GM21576 (cell line): ENCODE results near the gene OR1L8.

Source experiments
- ATAC-seq: cut with Tn5 transposase; IDR thresholded peaks from one replicate; pipeline ENCODE4 v1.9.1; 2021; ENCODE audit warnings: mild to moderate bottlenecking, moderate library complexity; ENCODE audit not compliant: unreplicated experiment

The OR1L8 gene

GRCh38 chr9:122518841-122519240 lies 64.3 kb downstream of the OR1L8 start, which contains the start of gene OR1J4:
Gene OR1J4 (plus strand): TSS chr9:122519141. CDS start chr9:122519141, 0 bp downstream.
- no peak for ATAC-seq

- ATAC-seq = no peak
Measured at GRCh38 chr9:122518226-122518625, 65.0 kb downstream of the OR1L8 start.
